Stimulated activated CD8-positive, alpha-beta memory T cell treated with anti-CD3 and anti-CD28 coated beads, Interleukin-7, amount 100 ng/mL, for 1 hour (primary cell): Measurements from ENCODE around the gene FADS6.
"Not testable (repeated sequence)": the region's sequence is repeated elsewhere in the genome, so short reads cannot be mapped to it uniquely, and the experiment has no call there.

Experiments
- DNase-seq, 2 donors: peaks; one replicate each; pipeline ENCODE4 v3.0.0-alpha.2; 2020; ENCODE audit warnings: low read depth in 2 of 2

Gene FADS6

DNA sequence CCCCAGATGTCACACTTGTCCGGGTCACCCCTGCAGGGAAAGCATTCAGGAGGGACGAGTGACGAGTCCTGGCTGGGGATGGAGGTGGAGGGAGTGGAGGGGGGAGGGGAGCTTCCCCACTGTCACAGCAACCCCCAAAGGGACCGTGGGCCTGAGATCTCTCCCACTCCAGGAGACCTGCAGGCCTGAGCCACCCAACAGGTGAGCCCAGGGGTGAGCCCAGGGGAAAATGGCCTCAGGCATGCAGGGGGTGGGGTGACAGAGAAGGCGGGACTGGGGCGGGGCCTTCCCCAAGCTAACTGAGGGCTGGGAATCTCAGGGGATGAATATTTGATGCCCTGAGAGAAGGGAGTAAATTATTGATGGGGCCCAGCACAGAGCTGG lies 27.2 kb upstream of the FADS6 start:
- DNase-seq, result no peak

DNA sequence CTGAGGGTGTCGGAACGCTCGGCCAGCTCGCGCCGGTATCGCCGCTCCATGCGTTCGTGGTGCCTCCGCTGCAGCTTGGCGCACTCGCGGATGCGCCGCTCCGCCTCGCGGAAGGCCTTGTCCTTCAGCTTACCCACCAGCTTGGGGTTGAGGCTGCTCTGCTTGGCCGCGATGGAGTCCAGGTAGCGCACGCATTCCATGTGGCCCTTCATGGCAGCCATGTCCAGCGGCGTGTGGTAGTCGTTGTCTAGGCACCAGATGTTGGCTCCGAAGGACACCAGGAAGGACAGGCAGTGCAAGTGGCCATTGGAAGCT lies 26.8 kb upstream of the FADS6 start:
- no peak for DNase-seq

DNA sequence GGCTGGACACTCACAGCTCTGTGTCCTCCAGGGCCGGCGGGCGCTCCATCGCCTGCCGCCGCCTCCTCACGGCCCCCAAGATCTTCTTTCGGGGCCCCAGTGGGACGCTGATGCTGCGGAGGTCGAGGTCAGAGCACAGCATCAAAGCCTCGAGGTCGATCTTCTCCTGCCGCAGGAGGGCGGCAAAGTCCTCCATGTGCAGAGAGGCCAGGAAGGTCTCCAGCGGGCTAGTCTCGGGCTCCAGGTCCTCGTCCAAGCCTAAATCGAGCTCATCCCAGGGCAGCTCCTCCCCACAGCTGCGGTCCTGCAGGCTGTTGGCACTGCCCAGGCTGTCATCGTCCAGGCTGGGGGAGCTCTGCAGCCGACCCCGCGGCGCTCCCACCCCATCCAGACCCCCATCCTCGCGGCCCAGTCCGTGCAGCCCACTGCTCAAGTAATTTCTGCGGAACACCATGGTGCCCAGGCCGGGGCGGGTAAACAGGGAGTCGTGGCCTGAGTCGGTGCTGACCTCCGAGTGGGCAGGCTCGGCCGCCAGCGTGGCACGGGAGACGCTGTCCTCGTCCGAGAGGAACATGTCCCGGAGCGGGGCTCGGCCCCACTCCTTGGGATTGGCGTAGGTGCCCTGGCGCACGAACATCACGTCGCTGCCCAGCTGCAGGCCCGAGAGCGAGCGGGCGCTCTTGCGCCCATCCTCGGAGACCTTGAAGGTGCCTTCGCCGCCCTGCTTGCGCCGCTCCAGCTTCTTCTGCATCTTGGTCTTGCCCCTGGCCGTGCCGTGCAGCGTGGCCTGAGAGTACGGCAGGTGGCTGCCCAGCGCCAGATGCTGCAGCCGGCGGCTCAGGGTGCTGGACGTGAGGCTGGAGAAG lies 26.2 kb upstream of the FADS6 start:
- DNase-seq, result no peak

DNA sequence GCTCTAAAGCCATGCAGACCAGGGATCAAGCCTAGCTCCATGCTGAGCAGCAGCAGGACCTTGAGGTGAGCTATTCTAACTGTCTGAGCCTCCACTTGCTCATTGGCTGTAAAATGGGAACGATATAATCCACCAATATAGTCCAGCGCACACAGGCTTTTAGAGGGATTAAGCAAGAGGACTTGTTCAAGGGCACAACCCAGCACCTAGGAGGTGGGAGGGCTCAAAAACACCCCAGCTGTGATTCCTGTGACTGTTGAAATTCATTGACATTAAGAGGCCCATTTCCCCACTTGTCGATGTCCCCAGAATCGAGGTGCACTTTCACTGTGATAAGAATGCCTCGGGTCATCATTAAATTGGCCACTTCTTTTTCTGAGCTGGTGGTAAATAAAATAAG lies 25.5 kb upstream of the FADS6 start:
- no peak for DNase-seq

GRCh38 chr17:74917430-74917829 lies 24.0 kb upstream of the FADS6 start:
- DNase-seq, result no peak

DNA sequence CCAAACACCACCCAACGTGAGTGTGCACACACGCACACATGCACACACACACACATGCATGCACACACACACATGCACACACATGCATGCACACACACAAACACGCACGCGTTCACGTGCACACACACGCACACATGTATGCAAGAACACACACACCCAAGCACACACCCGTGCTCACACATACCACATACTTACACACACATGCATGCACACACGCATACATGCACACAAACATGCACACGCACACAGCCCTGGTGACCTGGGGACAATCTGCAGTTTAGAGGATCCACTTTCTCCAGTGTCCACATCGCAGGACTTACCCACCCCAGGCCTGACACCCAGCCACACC lies 23.4 kb upstream of the FADS6 start:
- no peak for DNase-seq

- no peak for DNase-seq
These were observed 22.9 kb upstream of the FADS6 start for GRCh38 chr17:74916136-74916850.

DNA sequence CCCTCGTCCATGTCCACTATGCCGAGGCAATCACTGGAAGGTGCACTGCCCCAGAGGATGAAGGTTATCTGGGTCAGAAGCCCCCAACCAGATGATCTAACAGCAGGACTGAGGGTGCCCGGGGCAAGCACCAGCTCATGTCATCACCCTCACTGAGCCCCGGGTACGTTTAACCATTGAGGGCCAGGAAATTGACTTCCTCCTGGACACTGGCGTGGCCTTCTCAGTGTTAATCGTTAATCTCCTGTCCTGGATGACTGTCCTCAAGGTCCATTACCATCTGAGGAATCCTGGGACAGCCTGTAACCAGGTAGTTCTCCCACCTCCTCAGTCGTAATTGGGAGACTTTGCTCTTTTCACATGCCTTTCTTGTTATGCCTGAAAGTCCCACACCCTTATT lies 18.0 kb upstream of the FADS6 start:
- DNase-seq, result not testable (repeated sequence)

GRCh38 chr17:74909097-74909496 lies 15.7 kb upstream of the FADS6 start:
- DNase-seq, result not testable (repeated sequence)

DNA sequence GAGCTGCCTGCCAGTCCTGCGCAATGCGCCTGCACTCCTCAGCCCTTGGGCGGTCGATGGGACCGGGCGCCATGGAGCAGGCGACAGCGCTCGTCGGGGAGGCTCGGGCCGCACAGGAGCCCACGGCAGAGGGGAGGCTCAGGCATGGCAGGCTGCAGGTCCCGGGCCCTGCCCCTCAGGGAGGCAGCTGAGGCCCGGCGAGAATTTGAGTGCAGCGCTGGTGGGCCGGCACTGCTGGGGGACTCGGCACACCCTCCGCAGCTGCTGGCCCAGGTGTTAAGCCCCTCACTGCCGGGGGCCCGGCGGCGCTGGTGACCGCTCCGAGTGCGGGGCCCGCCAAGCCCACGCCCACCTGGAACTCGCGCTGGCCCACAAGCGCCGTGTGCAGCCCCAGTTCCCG lies 13.6 kb upstream of the FADS6 start:
- DNase-seq, result no peak

DNA sequence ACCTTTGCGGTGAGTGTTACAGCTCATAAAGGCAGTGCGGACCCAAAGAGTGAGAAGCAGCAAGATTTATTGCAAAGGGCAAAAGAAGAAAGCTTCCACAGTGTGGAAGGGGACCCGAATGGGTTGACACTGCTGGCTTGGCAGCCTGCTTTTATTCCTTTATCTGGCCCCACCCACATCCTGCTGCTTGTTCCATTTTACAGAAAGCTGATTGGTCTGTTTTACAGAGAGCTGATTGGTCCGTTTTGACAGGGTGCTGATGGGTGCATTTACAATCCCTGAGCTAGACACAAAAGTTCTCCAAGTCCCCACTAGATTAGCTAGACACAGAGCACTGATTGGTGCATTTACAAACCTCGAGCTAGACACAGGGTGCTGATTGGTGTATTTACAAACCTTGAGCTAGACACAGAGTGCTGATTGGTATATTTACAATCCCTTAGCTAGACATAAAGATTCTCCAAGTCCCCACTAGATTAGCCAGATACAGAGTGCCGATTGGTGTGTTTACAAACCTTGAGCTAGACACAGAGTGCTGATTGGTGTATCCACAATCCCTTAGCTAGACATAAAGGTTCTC lies 12.9 kb upstream of the FADS6 start:
- not testable (repeated sequence) for DNase-seq

- no peak for DNase-seq
These were observed 11.4 kb upstream of the FADS6 start for GRCh38 chr17:74904687-74905409.

- DNase-seq, result no peak
These were observed 10.2 kb upstream of the FADS6 start for GRCh38 chr17:74903671-74904070.

GRCh38 chr17:74903034-74903433 lies 9.6 kb upstream of the FADS6 start:
- DNase-seq, result no peak

GRCh38 chr17:74901353-74902135 lies 8.1 kb upstream of the FADS6 start:
- DNase-seq, result no peak

GRCh38 chr17:74900208-74900607 lies 6.8 kb upstream of the FADS6 start:
- DNase-seq, result no peak

DNA sequence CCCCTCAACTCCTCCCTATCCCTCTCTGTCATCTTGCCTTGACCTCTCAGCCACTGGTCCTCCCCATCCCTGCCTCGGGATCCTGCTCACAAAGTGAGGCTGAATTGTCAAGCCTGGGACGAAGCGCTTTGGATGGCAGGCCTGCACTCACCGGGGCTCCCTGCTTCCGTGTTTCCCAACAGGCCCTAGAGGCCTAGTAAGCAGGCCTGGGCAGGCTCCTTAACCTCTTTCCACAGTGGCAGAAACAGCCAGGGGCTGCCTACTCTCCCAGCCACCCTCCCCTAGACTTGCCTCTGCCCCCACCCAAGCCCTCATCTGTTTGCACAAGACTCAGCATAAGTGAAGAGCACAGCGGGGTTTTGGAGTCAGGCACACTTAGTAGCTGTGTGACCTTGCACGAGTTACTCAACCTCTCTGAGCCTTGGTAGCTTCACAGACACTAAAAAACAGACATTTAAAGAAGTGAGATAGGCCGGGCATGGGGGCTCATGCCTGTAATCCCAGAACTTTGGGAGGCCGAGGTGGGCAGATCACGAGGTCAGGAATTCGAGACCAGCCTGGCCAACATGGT lies 5.0 kb upstream of the FADS6 start:
- DNase-seq, result no peak

- no peak for DNase-seq
These were observed 671 bp upstream of the FADS6 start for GRCh38 chr17:74893936-74894671.

DNA sequence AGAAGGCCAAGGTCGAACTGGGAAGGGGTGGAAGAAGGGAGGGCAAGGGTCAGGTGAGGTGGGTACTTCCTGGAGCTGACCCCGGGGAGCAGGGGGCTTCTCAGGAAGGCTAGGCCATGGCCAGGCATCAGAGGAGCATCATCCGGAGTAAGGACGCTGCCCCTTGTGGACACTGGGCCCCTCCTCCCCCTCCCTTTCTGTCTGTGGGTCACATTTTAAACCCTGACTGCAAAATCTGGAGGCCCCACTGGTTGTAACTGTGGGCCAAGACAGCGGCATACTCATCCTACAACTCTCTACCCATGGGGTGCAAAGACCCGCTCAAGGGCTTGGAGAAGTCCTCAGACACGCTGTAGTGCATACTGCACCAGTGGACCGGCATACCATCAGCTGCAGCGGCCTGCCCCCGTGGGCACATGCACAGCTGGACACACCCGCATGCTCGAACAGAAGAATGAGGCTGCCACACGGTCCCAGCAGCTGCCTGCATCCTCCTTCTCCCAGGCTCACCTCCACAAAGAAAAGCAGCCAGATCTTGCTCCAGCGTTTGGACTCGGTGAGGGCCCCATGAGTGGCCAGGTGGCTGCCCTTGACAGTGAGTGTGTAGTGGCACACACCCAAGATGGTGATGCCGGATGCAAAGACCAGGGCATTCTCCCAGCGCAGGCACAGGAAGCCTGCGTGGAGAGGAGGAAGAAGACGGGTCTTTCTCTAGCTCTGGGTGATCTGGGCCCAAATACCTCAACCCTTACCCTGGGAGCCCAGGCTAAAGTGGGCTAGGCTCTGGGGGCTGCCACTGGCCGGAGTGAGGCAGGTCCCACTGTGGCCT lies 1.2 kb downstream of the FADS6 start:
- DNase-seq, result no peak

- DNase-seq, result no peak
These were observed 2.9 kb downstream of the FADS6 start for GRCh38 chr17:74890554-74890953.
